Astrocyte of the cerebellum (primary cell): Measurements from ENCODE around the gene HNRNPA0.

Experiments
- DNase-seq: peaks from one replicate; pipeline ENCODE4 v3.0.0-alpha.2; 2011; ENCODE audit warnings: low read depth
- H3K4me3 ChIP-seq: 2 replicates; pipeline ENCODE4 v1.5.1; 2011; ENCODE audit warnings: mild to moderate bottlenecking, low read depth, low read length, moderate library complexity
- CTCF ChIP-seq: IDR thresholded peaks from 2 replicates; pipeline ENCODE4 v1.5.1; 2012; ENCODE audit warnings: low read length, low read depth, moderate library complexity, mild to moderate bottlenecking; ENCODE audit errors: missing control alignments
- in situ Hi-C: cut with HindIII; loops from 2 replicates; pipeline ENCODE4 v1.10.0; 2017; ENCODE audit warnings: low sequenced_read_pairs

HNRNPA0 gene

DNA sequence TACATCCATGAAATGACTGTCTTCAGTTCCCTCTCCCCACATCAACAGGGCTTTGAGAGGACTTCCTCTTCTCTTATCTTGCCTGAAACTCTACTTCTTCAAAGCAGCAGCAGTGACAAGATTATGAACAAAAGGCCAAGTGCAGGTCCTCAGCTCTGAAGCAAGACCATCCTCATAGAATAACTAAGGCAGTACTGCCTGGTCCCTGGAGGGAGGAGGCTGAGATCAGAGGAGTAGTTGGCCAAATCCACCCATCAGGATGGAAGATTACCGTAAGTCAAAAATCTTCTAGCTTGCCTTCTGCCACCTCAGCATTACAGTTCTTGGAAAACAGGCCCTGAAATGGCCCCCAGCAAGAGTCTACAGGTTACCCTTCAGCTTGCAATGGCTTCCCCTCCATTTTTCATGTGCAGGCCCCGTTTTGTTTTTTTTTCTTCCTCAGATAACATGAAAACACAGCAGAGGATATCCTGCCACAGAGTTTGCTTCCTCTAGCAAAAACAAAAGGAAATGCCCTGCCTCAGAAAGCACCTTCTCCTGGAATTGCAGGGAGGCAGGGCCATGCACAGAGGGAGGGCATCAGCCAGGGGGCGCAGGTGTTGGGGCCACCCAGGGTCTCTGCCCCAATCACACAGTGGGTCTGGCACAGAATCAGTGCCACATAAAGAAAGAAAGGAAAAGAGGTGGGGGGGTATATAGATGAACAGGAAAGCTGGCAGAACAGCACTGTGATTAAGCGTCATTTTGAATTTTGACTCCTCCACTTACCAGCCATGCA, 58.3 kb downstream of the HNRNPA0 start:
- TF ChIP-seq CTCF = no peak
- H3K4me3 ChIP-seq = no peak overlapping the region
- in situ Hi-C loops = no loop called here
- no peak for DNase-seq
